ENCODE results near the gene SRD5A2. TPM values are rescaled to one million over a fixed set of nuclear protein-coding genes. Genes with fewer than 3 reads are reported as not detected.

The SRD5A2 gene
- total RNA-seq, 1 experiment from 2014 or later = not detected

GRCh38 chr2:31475692-31476091 lies 105.0 kb downstream of the SRD5A2 start:
- ChIA-PET CTCF (no interaction called here), POLR2A (no interaction called here), RAD21 (ENCODE audit: low non-redundant PET in 1 of 2, low total read pairs in 2 of 2, uncharacterized antibody in 2 of 2, unreplicated experiment in 2 of 2) (no interaction called here)
- DNase-seq (ENCODE audit: low read depth, low spot score) (no peak), ATAC-seq (no peak)
- H4K20me1 ChIP-seq (ENCODE audit: insufficient read depth) = no peaks in the 10 kb centered on the region
- no peak overlapping the region for H3K4me2 ChIP-seq (ENCODE audit: low read length)
- no peak overlapping the region for H3K4me3 ChIP-seq (replicated peaks in 1 of 2; ENCODE audit: low read depth in 1 of 2, low read length in 2 of 2)
- H3K9me3 ChIP-seq (ENCODE audit: control insufficient read depth in 1 of 2, insufficient read depth in 1 of 2, low read depth in 1 of 2, low read length in 2 of 2) = no peaks in the 10 kb centered on the region
- no peaks in the 10 kb centered on the region for H3K36me3 ChIP-seq (ENCODE audit: control insufficient read depth in 1 of 2, insufficient read depth in 2 of 2, low read length in 2 of 2)
- peaks cover 43% of the 10 kb centered on the region for H3K27me3 ChIP-seq (ENCODE audit: insufficient read depth, low read length)
- no peak overlapping the region for H3K27ac ChIP-seq (ENCODE audit: low read depth, low read length)
- no TSS peak for BruUV-seq (replicated peaks)
- H3K9me2 ChIP-seq (ENCODE audit: insufficient read depth) = no peaks in the 10 kb centered on the region
- no peaks in the 10 kb centered on the region for H3K4me1 ChIP-seq (ENCODE audit: control insufficient read depth in 1 of 2, insufficient read depth in 2 of 2, low read length in 2 of 2)
- H3K9ac ChIP-seq (ENCODE audit: low read length) = no peak overlapping the region
- intact Hi-C loops (cut with micrococcal nuclease) = no loop called here
- TF ChIP-seq POLR2AphosphoS5 (IDR thresholded peaks at IDR 0.05; ENCODE audit: low read depth, low read length) (no peak), SP1 (IDR thresholded peaks at IDR 0.05; ENCODE audit: low read depth) (no peak), FOSL1 (IDR thresholded peaks at IDR 0.05; ENCODE audit: low read depth) (no peak), CTCF (IDR thresholded peaks at IDR 0.05 in 2 of 3, conservative IDR thresholded peaks at IDR 0.05 in 1 of 3; ENCODE audit: borderline replicate concordance in 1 of 3, insufficient read depth in 1 of 3, low read depth in 2 of 3, low read length in 2 of 3) (no peak), EZH2 (IDR thresholded peaks at IDR 0.05) (no peak), REST (IDR thresholded peaks at IDR 0.05; ENCODE audit: low read depth) (no peak), MAX (IDR thresholded peaks at IDR 0.05) (no peak)
- H3K79me2 ChIP-seq (ENCODE audit: insufficient read depth, low read length) = no peaks in the 10 kb centered on the region
- H2AFZ ChIP-seq (ENCODE audit: low read depth, low read length, poor library complexity, severe bottlenecking) = no peak overlapping the region

All from HCT116 (cell line).